ENCODE measurements around the gene GTF3C2. TPM values are rescaled to one million over a fixed set of nuclear protein-coding genes. Genes with fewer than 3 reads are reported as not detected.
"Not testable (repeated sequence)": the region's sequence is repeated elsewhere in the genome, so short reads cannot be mapped to it uniquely, and the experiment has no call there.

The GTF3C2 gene
- total and polyA plus RNA-seq, 9 of the 15 experiments (the other 6 are each of a cell fraction or from before 2014, with no cell fraction given), result 35.5 to 96.8 (median 53.0) TPM

DNA sequence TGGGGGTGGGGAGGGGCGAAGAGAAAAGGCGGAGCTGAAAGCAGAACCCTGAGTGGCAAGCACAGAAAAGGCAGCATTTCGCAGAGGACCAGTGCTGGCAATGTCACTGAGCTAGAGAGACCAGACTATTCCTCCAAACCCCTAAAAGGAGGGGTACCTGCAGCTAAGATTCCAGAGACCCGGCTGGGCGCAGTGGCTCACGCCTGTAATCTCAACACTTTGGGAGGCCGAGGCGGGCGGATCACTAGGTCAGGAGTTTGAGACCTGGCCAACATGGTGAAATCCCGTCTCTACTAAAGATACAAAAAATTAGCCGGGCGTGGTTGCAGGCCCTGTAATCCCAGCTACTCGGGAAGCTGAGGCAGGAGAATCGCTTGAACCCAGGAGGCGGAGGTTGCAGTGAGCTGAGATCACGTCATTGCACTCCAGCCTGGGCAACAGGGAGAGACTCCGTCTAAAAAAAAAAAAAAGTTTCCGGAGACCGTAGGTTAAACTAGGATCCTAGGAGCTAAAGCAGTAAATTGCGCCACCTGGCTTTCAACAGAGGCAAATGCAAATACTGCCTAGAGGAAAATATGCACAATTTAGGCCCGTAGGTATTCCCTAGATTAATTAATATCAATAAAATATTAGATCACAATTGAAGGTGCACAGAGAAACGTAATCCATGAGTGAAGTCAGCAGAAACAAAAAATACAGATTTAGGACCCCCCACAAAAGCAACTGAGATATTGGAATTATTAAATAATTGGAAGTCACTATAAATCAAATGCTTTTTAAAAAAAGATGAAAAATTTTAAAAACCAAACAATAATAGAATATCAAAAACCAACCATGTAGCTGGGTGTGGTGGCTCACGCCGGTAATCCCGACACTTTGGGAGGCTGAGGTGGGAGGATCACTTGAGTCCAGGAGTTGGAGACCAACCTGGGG lies 53.2 kb downstream of the GTF3C2 start (continued):
- peak; percentile 40; the same call in 1 of the 2 replicates for TF ChIP-seq ARID1B (IDR thresholded peaks at IDR 0.05)

DNA sequence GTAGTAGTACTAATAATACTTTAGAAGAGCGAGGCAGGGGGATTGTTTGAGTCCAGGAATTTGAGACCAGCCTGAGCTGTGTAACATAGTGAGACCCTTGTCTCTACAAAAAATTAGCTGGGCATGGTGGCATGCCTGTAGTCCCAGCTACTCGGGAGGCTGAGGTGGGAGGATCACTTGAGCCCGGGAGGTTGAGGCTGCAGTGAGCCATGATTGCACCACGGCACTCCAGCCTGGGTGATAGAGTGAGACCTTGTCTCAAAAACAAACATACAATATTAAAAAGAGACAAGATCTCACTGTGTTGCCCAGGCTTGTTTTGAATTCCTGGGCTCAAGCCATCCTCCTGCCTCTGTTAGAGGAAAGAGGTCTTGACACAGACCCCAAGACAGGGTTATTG lies 56.0 kb downstream of the GTF3C2 start:
- H3K27me3 ChIP-seq (ENCODE audit: control insufficient read depth in 2 of 2, insufficient read depth in 2 of 2, low read length in 2 of 2); FAIRE-seq; BruUV-seq (replicated peaks); H3K36me3 ChIP-seq (ENCODE audit: control insufficient read depth, insufficient read depth, low read length); H3K9me3 ChIP-seq (replicated peaks; ENCODE audit: control insufficient read depth, insufficient read depth, low read depth, low read length); H3K4me1 ChIP-seq (replicated peaks in 1 of 2; ENCODE audit: control insufficient read depth in 2 of 2, insufficient read depth in 2 of 2, low read length in 2 of 2); DNase-seq (ENCODE audit: extremely low read depth in 1 of 4, low spot score in 3 of 4); H3K4me2 ChIP-seq (ENCODE audit: insufficient read depth, low read length); ATAC-seq; in situ Hi-C loops (cut with MboI); H3K27ac ChIP-seq (ENCODE audit: extremely low read depth, low read depth, low read length); H3K79me2 ChIP-seq (ENCODE audit: control insufficient read depth, insufficient read depth, low read length); H3K9ac ChIP-seq (ENCODE audit: insufficient read depth in 1 of 2, low read depth in 2 of 2, low read length in 2 of 2); H3K9me1 ChIP-seq (ENCODE audit: control insufficient read depth, insufficient read depth, low read length); H2AFZ ChIP-seq (ENCODE audit: low read depth, low read length); H4K20me1 ChIP-seq (replicated peaks; ENCODE audit: control insufficient read depth, insufficient read depth, low read length); CTCF ChIA-PET (ENCODE audit: low intra/inter-chr PET ratio); H3K4me3 ChIP-seq: not testable (repeated sequence)
- intact Hi-C loops (cut with micrococcal nuclease), result loop anchor here (5.0 kb wide), 3 partner anchors 72 to 382 kb away; partner anchors contain the start of genes EIF2B4 and SNX17
- peak; percentile 86 for TF ChIP-seq DACH1 (IDR thresholded peaks at IDR 0.05; ENCODE audit: partially characterized antibody)
- 38% methylated on average over 4 of the region's 4 CpGs for WGBS (ENCODE audit: insufficient coverage, low coverage, missing lambda C conversion rate)
- POLR2A ChIA-PET, result interaction anchor here (1.1 kb wide), 1 partner anchor 22 kb away, joined by 3 read pairs; the partner anchor contains the start of gene MPV17
